Endothelial cell (in vitro differentiated cells): Measurements from ENCODE around the gene LIPH. TPM values are rescaled to one million over a fixed set of nuclear protein-coding genes. Genes with fewer than 3 reads are reported as not detected.
"Not testable (repeated sequence)": the region's sequence is repeated elsewhere in the genome, so short reads cannot be mapped to it uniquely, and the experiment has no call there.

Source experiments
- DNase-seq: peaks from one replicate; pipeline ENCODE4 v3.0.0; 2021; ENCODE audit warnings: low spot score
- H3K27ac Mint-ChIP-seq: one replicate; pipeline ENCODE4 v1.8.0; 2021; ENCODE audit warnings: mixed read lengths, inconsistent platforms; ENCODE audit not compliant: unreplicated experiment
- H3K27me3 Mint-ChIP-seq: one replicate; pipeline ENCODE4 v1.8.0; 2021; ENCODE audit warnings: mild to moderate bottlenecking, moderate library complexity, mixed read lengths, inconsistent platforms; ENCODE audit not compliant: unreplicated experiment
- H3K36me3 Mint-ChIP-seq: one replicate; pipeline ENCODE4 v1.8.0; 2021; ENCODE audit warnings: mild to moderate bottlenecking, low read depth, mixed read lengths, inconsistent platforms; ENCODE audit not compliant: unreplicated experiment
- H3K4me1 Mint-ChIP-seq: one replicate; pipeline ENCODE4 v1.8.0; 2021; ENCODE audit warnings: mild to moderate bottlenecking, mixed read lengths, inconsistent platforms; ENCODE audit not compliant: unreplicated experiment
- H3K4me3 Mint-ChIP-seq: one replicate; pipeline ENCODE4 v1.8.0; 2021; ENCODE audit warnings: mild to moderate bottlenecking, mixed read lengths, inconsistent platforms; ENCODE audit not compliant: unreplicated experiment
- H3K9me3 Mint-ChIP-seq: one replicate; pipeline ENCODE4 v1.8.0; 2021; ENCODE audit warnings: mixed read lengths, inconsistent platforms; ENCODE audit not compliant: unreplicated experiment
- CTCF ChIP-seq: fragments of 200-600 bp; sonication (generic); IDR thresholded peaks from one replicate; pipeline ENCODE4 v1.5.0; 2021; ENCODE audit warnings: antibody characterized with exemption; ENCODE audit not compliant: unreplicated experiment
- total RNA-seq: library from RNA; stranded (reverse); fragmentation: NEBNext Ultra II Directional; extraction: Animal tissue kit (Norgen Biotek cat#: 25700); gene quantifications from one replicate; pipeline ENCODE4 v1.2.1, GENCODE V29; 2021; ENCODE audit not compliant: unreplicated experiment

Gene LIPH
- total RNA-seq, 1 donor from 2014 or later: 2.5 TPM

- TF ChIP-seq CTCF: peak; percentile 79
- H3K4me3 Mint-ChIP-seq, H3K4me1 Mint-ChIP-seq, H3K9me3 Mint-ChIP-seq, H3K27me3 Mint-ChIP-seq, H3K27ac Mint-ChIP-seq: not testable (repeated sequence)
- H3K36me3 Mint-ChIP-seq: peaks cover 10% of the 10 kb centered on the region
- DNase-seq: peak; percentile 61
Measured at GRCh38 chr3:185575108-185575869, 22.9 kb upstream of the LIPH start.

GRCh38 chr3:185572183-185572582, 19.8 kb upstream of the LIPH start:
- Mint-ChIP-seq H3K4me3 (peak overlapping the region; percentile 78), H3K27me3 (peaks cover 2% of the 10 kb centered on the region)

GRCh38 chr3:185561958-185562357, 9.6 kb upstream of the LIPH start:
- DNase-seq: no peak
- Mint-ChIP-seq H3K36me3 (no peaks in the 10 kb centered on the region), H3K27ac (no peak overlapping the region), H3K4me1 (peaks cover 12% of the 10 kb centered on the region), H3K9me3 (no peaks in the 10 kb centered on the region), H3K4me3 (no peak overlapping the region), H3K27me3 (peaks cover 2% of the 10 kb centered on the region)
- TF ChIP-seq CTCF: no peak

More at GRCh38 chr3:185572183-185572582, 19.8 kb upstream of the LIPH start:
- peaks cover 5% of the 10 kb centered on the region for H3K9me3 Mint-ChIP-seq
- no peak for TF ChIP-seq CTCF
- no peak for DNase-seq
- H3K27ac Mint-ChIP-seq: no peak overlapping the region
- peaks cover 10% of the 10 kb centered on the region for H3K36me3 Mint-ChIP-seq
- H3K4me1 Mint-ChIP-seq: no peaks in the 10 kb centered on the region

- Mint-ChIP-seq H3K27me3 (peaks cover 4% of the 10 kb centered on the region), H3K36me3 (no peaks in the 10 kb centered on the region), H3K4me1 (peaks cover 12% of the 10 kb centered on the region), H3K4me3 (no peak overlapping the region), H3K27ac (no peak overlapping the region), H3K9me3 (no peaks in the 10 kb centered on the region)
- no peak for TF ChIP-seq CTCF
- DNase-seq: no peak
Measured at GRCh38 chr3:185561374-185561943, 9.1 kb upstream of the LIPH start.

- TF ChIP-seq CTCF: no peak
- H3K9me3 Mint-ChIP-seq: no peaks in the 10 kb centered on the region
- H3K36me3 Mint-ChIP-seq: no peaks in the 10 kb centered on the region
- H3K27me3 Mint-ChIP-seq: peaks cover 5% of the 10 kb centered on the region
- no peak overlapping the region for H3K4me3 Mint-ChIP-seq
- DNase-seq: no peak
- H3K27ac Mint-ChIP-seq: no peak overlapping the region
- peaks cover 12% of the 10 kb centered on the region for H3K4me1 Mint-ChIP-seq
Measured at GRCh38 chr3:185560676-185561075, 8.3 kb upstream of the LIPH start.
